PFSK-1 (cell line): ENCODE measurements around the gene YDJC.

Experiments
- POLR2AphosphoS5 ChIP-seq: IDR thresholded peaks from 2 replicates; pipeline ENCODE4 v1.6.1; 2012; ENCODE audit warnings: low read depth, mild to moderate bottlenecking, control low read depth, low read length, moderate library complexity
- SIN3A ChIP-seq: IDR thresholded peaks from 2 replicates; pipeline ENCODE4 v1.6.1; 2012; ENCODE audit warnings: mild to moderate bottlenecking, low read length, moderate library complexity, borderline replicate concordance; ENCODE audit not compliant: insufficient read depth
- TAF1 ChIP-seq: IDR thresholded peaks from 2 replicates; pipeline ENCODE4 v1.6.1; 2012; ENCODE audit warnings: low read length, control low read depth, borderline replicate concordance; ENCODE audit not compliant: insufficient read depth
- TF ChIP-seq, protein P1 (sequence below), 2 experiments: IDR thresholded peaks; 2 replicates each; pipeline versions ENCODE4 v1.6.1 to v1.8.0; 2011 to 2012; ENCODE audit warnings: low read depth in 2 of 2, low read length in 2 of 2, control low read depth in 1 of 2, inconsistent platforms in 1 of 2, mild to moderate bottlenecking in 1 of 2, moderate library complexity in 1 of 2; ENCODE audit not compliant: insufficient read depth in 1 of 2

DNA sequence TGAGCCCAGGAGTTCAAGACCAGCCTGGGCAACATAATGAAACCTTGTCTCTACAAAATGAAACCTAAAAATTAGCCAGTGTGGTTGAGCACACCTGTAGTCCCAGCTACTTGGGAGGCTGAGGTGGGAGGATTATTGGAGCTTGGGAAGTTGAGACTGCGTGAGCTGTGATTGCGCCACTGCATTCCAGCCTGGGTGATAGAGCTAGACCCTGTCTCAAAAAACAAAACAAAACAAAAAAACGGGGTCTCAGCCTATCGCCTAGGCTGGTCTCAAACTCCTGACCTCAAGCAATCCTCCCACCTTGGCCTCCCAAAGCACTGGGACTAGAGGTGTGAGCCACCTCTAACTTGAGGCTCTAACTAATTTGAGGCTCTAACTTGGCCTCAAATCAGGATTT lies 49.6 kb upstream of the YDJC start:
- TF ChIP-seq, protein P1, sequence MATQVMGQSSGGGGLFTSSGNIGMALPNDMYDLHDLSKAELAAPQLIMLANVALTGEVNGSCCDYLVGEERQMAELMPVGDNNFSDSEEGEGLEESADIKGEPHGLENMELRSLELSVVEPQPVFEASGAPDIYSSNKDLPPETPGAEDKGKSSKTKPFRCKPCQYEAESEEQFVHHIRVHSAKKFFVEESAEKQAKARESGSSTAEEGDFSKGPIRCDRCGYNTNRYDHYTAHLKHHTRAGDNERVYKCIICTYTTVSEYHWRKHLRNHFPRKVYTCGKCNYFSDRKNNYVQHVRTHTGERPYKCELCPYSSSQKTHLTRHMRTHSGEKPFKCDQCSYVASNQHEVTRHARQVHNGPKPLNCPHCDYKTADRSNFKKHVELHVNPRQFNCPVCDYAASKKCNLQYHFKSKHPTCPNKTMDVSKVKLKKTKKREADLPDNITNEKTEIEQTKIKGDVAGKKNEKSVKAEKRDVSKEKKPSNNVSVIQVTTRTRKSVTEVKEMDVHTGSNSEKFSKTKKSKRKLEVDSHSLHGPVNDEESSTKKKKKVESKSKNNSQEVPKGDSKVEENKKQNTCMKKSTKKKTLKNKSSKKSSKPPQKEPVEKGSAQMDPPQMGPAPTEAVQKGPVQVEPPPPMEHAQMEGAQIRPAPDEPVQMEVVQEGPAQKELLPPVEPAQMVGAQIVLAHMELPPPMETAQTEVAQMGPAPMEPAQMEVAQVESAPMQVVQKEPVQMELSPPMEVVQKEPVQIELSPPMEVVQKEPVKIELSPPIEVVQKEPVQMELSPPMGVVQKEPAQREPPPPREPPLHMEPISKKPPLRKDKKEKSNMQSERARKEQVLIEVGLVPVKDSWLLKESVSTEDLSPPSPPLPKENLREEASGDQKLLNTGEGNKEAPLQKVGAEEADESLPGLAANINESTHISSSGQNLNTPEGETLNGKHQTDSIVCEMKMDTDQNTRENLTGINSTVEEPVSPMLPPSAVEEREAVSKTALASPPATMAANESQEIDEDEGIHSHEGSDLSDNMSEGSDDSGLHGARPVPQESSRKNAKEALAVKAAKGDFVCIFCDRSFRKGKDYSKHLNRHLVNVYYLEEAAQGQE (IDR thresholded peaks at IDR 0.05; ENCODE audit: insufficient read depth in 1 of 2, low read depth in 2 of 2, low read length in 2 of 2): no peak
- TF ChIP-seq SIN3A (no peak), POLR2AphosphoS5 (no peak), TAF1 (no peak)
